Measurements from ENCODE around the gene CCDC88B.

CCDC88B gene

GRCh38 chr11:64385945-64386704 is 46.1 kb downstream of the CCDC88B start:
- DNase-seq: no peak

- no peak for DNase-seq
These were observed 47.9 kb downstream of the CCDC88B start for GRCh38 chr11:64387916-64388315.

- no peak for DNase-seq
These were observed 48.9 kb downstream of the CCDC88B start for GRCh38 chr11:64388894-64389293.

- DNase-seq: no peak
These were observed 49.8 kb downstream of the CCDC88B start for GRCh38 chr11:64389851-64390250.

GRCh38 chr11:64390558-64390957 is 50.6 kb downstream of the CCDC88B start:
- no peak for DNase-seq

- no peak for DNase-seq
These were observed 51.8 kb downstream of the CCDC88B start for GRCh38 chr11:64391839-64392238.

- no peak for DNase-seq
These were observed 55.6 kb downstream of the CCDC88B start for GRCh38 chr11:64395545-64396078.

GRCh38 chr11:64396079-64396591 is 56.1 kb downstream of the CCDC88B start:
- DNase-seq: peak; percentile 95

- DNase-seq: no peak
These were observed 60.1 kb downstream of the CCDC88B start for GRCh38 chr11:64400102-64400501.

- DNase-seq: no peak
These were observed 60.7 kb downstream of the CCDC88B start for GRCh38 chr11:64400667-64401066.

GRCh38 chr11:64401775-64402174 is 61.8 kb downstream of the CCDC88B start:
- DNase-seq: no peak

GRCh38 chr11:64403106-64403505 is 63.1 kb downstream of the CCDC88B start:
- no peak for DNase-seq

GRCh38 chr11:64406221-64406946 is 66.4 kb downstream of the CCDC88B start:
- DNase-seq: no peak

All from NCI-H2171 treated with DMSO at 0.1 percent for 48 hours (cell line).